GM12878 (cell line): ENCODE data around the gene COX17.

Experiments used
- CHD4 ChIP-seq: fragments of 200-600 bp; sonication (generic); IDR thresholded peaks from 2 replicates; pipeline ENCODE4 v1.6.1; 2016; ENCODE audit warnings: mild to moderate bottlenecking
- CTCF ChIP-seq, 3 experiments: IDR thresholded peaks in 2 of 3; conservative IDR thresholded peaks in 1 of 3; 2 replicates each; pipeline ENCODE4 v1.5.1; 2011; ENCODE audit warnings: low read depth in 3 of 3, low read length in 3 of 3, mild to moderate bottlenecking in 3 of 3, control low read depth in 2 of 3, moderate library complexity in 2 of 3, inconsistent platforms in 1 of 3, mixed read lengths in 1 of 3; ENCODE audit not compliant: control insufficient read depth in 2 of 3, insufficient read depth in 1 of 3; ENCODE audit errors: extremely low read depth in 1 of 3
- EZH2 ChIP-seq: IDR thresholded peaks from 2 replicates; pipeline ENCODE4 v1.6.1; 2012; ENCODE audit warnings: low read depth, mild to moderate bottlenecking, control low read depth, inconsistent platforms, low read length, borderline replicate concordance; ENCODE audit not compliant: control insufficient read depth
- NFIC ChIP-seq: IDR thresholded peaks from 2 replicates; pipeline ENCODE4 v1.6.1; 2012; ENCODE audit warnings: low read depth, mild to moderate bottlenecking, inconsistent platforms, low read length, moderate library complexity
- NFYA ChIP-seq: IDR thresholded peaks from 2 replicates; pipeline ENCODE4 v1.6.1; 2011; ENCODE audit warnings: low read depth, mild to moderate bottlenecking, low read length, improper control_type of control experiment, borderline replicate concordance
- NRF1 ChIP-seq: conservative IDR thresholded peaks from 2 replicates; pipeline ENCODE4 v1.6.1; 2011; ENCODE audit warnings: mild to moderate bottlenecking, low read depth, low read length, improper control_type of control experiment
- POLR2A ChIP-seq: IDR thresholded peaks from 2 replicates; pipeline ENCODE4 v1.6.1; 2011; ENCODE audit warnings: low read depth, mild to moderate bottlenecking, low read length
- RAD21 ChIP-seq: IDR thresholded peaks from 2 replicates; pipeline ENCODE4 v1.6.1; 2011; ENCODE audit warnings: mild to moderate bottlenecking, low read depth, low read length, moderate library complexity; ENCODE audit not compliant: insufficient read depth

GRCh38 chr3:119627461-119627860 is 49.7 kb downstream of the COX17 start:
- TF ChIP-seq POLR2A (no peak), CHD4 (no peak), CTCF (IDR thresholded peaks at IDR 0.05 in 2 of 3, conservative IDR thresholded peaks at IDR 0.05 in 1 of 3; ENCODE audit: control insufficient read depth in 2 of 3, extremely low read depth in 1 of 3, insufficient read depth in 1 of 3, low read depth in 3 of 3, low read length in 3 of 3) (no peak), EZH2 (no peak), RAD21 (no peak), NFIC (peak; percentile 41; the same call in 1 of the 2 replicates), NFYA (no peak), NRF1 (no peak)
